ENCODE measurements around the gene MYOG.

The MYOG gene

DNA sequence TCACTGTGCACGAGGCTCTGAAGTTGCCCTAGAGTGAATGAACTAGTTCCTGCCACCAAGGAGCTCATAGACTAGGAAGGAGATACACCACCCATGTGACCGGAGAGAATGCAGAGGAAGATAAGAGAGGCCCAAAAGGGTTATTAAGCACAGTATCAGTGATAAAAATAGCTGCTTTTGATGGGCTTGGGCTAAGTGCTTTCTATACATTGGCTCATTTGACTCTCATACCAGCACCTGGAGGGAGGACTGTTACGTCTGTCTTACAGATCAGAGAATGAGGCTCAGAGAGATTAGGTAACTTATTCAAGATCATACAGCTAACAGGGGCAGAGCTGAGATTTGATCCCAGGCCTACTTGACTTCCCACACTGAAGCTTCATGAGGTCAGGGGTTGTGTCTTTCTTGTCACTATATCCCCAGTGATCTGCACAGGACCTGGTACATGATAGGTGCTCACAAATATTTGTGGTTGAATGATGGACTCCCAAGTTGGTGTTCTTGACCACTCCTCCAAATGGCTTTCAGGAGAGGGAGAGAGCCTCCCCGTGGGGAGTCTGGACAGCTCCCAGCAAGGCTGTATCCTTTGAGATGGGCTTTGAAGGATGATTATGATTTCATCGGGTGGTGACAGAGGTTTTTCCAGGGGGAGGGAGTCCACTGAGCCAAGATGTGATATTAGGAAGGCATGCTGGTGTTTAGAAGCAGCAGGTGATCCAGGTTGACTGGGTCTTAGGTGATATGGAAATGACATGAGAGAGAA, 45.1 kb downstream of the MYOG start:
- ATAC-seq: no peak

DNA sequence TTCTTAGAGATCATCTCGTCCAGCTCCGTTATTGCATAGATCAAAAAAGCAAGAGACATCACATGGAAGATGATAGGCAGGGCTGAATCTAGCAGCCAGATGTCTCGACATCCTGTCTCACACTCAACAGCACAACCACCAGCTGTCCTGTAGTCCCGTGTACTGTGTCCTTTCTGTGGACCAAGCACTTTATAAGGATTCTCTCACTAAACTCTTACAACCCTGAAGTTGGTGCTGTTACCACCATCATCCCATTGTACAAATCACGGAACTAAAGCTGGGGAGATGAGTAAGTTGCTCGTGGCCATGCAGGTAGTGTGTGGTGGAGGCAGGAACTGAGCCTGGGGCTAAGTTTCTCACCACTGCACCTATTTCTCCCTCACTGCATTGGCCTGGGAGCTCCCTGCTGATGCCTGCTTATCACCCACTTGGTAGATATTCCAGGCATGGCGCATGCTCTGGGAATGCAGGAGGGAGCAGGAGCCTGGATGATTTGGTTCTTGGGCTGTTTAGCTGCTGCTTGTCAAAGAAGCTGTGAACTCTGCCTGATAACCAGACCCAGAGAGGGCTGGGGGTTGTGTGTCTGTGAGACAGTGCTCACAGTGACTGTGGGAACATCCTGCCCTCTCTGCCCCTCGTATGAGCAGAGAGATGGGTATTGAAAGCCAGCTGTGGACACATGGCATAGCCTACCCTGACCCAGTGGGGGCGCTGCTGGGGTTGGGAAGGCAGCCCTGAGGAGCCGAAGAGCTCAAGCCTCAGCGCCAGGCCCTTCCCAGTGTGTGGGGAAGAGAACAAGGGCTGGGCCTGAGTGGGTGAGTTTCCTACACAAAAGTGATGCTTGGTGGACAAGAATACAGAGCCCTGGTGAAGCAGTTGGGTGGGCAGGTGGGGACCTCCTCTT, 46.0 kb downstream of the MYOG start:
- ATAC-seq: peak; percentile 0; the same call in 2 of the 3 replicates
- TF ChIP-seq TCF4 (CRISPR knock-in tag; IDR thresholded peaks at IDR 0.05; ENCODE audit: borderline replicate concordance) (no peak), TOX (CRISPR knock-in tag; IDR thresholded peaks at IDR 0.05; ENCODE audit: borderline replicate concordance) (no peak), ZNF565 (CRISPR knock-in tag; conservative IDR thresholded peaks at IDR 0.05; ENCODE audit: low read depth) (no peak), ZNF70 (CRISPR knock-in tag; IDR thresholded peaks at IDR 0.05) (no peak), ARNTL (CRISPR knock-in tag; IDR thresholded peaks at IDR 0.05; ENCODE audit: borderline replicate concordance, low read depth) (no peak), RARB (CRISPR knock-in tag; IDR thresholded peaks at IDR 0.05) (no peak), ESRRG (CRISPR knock-in tag; IDR thresholded peaks at IDR 0.05) (no peak), CSDC2 (CRISPR knock-in tag; IDR thresholded peaks at IDR 0.05) (no peak), ZFP30 (CRISPR knock-in tag; IDR thresholded peaks at IDR 0.05) (no peak), BACH2 (CRISPR knock-in tag; IDR thresholded peaks at IDR 0.05; ENCODE audit: borderline replicate concordance) (no peak), ZC3H10 (CRISPR knock-in tag; IDR thresholded peaks at IDR 0.05) (no peak), SNAI2 (CRISPR knock-in tag; IDR thresholded peaks at IDR 0.05) (no peak), ZNF8 (CRISPR knock-in tag; IDR thresholded peaks at IDR 0.05) (no peak), PPARA (CRISPR knock-in tag; IDR thresholded peaks at IDR 0.05; ENCODE audit: borderline replicate concordance) (no peak), GLIS3 (CRISPR knock-in tag; IDR thresholded peaks at IDR 0.05) (no peak), OSR1 (CRISPR knock-in tag; IDR thresholded peaks at IDR 0.05) (no peak)
- TF ChIP-seq, protein P1, sequence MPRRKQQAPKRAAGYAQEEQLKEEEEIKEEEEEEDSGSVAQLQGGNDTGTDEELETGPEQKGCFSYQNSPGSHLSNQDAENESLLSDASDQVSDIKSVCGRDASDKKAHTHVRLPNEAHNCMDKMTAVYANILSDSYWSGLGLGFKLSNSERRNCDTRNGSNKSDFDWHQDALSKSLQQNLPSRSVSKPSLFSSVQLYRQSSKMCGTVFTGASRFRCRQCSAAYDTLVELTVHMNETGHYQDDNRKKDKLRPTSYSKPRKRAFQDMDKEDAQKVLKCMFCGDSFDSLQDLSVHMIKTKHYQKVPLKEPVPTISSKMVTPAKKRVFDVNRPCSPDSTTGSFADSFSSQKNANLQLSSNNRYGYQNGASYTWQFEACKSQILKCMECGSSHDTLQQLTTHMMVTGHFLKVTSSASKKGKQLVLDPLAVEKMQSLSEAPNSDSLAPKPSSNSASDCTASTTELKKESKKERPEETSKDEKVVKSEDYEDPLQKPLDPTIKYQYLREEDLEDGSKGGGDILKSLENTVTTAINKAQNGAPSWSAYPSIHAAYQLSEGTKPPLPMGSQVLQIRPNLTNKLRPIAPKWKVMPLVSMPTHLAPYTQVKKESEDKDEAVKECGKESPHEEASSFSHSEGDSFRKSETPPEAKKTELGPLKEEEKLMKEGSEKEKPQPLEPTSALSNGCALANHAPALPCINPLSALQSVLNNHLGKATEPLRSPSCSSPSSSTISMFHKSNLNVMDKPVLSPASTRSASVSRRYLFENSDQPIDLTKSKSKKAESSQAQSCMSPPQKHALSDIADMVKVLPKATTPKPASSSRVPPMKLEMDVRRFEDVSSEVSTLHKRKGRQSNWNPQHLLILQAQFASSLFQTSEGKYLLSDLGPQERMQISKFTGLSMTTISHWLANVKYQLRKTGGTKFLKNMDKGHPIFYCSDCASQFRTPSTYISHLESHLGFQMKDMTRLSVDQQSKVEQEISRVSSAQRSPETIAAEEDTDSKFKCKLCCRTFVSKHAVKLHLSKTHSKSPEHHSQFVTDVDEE (CRISPR knock-in tag; IDR thresholded peaks at IDR 0.05): no peak
- TF ChIP-seq, protein P2, sequence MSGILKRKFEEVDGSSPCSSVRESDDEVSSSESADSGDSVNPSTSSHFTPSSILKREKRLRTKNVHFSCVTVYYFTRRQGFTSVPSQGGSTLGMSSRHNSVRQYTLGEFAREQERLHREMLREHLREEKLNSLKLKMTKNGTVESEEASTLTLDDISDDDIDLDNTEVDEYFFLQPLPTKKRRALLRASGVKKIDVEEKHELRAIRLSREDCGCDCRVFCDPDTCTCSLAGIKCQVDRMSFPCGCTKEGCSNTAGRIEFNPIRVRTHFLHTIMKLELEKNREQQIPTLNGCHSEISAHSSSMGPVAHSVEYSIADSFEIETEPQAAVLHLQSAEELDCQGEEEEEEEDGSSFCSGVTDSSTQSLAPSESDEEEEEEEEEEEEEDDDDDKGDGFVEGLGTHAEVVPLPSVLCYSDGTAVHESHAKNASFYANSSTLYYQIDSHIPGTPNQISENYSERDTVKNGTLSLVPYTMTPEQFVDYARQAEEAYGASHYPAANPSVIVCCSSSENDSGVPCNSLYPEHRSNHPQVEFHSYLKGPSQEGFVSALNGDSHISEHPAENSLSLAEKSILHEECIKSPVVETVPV (CRISPR knock-in tag; IDR thresholded peaks at IDR 0.05): no peak
- TF ChIP-seq, protein P3, sequence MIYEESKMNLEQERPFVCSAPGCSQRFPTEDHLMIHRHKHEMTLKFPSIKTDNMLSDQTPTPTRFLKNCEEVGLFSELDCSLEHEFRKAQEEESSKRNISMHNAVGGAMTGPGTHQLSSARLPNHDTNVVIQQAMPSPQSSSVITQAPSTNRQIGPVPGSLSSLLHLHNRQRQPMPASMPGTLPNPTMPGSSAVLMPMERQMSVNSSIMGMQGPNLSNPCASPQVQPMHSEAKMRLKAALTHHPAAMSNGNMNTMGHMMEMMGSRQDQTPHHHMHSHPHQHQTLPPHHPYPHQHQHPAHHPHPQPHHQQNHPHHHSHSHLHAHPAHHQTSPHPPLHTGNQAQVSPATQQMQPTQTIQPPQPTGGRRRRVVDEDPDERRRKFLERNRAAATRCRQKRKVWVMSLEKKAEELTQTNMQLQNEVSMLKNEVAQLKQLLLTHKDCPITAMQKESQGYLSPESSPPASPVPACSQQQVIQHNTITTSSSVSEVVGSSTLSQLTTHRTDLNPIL (CRISPR knock-in tag; IDR thresholded peaks at IDR 0.05; ENCODE audit: low read depth): no peak
- TF ChIP-seq, protein P4, sequence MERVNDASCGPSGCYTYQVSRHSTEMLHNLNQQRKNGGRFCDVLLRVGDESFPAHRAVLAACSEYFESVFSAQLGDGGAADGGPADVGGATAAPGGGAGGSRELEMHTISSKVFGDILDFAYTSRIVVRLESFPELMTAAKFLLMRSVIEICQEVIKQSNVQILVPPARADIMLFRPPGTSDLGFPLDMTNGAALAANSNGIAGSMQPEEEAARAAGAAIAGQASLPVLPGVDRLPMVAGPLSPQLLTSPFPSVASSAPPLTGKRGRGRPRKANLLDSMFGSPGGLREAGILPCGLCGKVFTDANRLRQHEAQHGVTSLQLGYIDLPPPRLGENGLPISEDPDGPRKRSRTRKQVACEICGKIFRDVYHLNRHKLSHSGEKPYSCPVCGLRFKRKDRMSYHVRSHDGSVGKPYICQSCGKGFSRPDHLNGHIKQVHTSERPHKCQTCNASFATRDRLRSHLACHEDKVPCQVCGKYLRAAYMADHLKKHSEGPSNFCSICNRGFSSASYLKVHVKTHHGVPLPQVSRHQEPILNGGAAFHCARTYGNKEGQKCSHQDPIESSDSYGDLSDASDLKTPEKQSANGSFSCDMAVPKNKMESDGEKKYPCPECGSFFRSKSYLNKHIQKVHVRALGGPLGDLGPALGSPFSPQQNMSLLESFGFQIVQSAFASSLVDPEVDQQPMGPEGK (CRISPR knock-in tag; IDR thresholded peaks at IDR 0.05; ENCODE audit: borderline replicate concordance): no peak

More for the DNA sequence above, 45.1 kb downstream of the MYOG start:
- TF ChIP-seq OSR1 (CRISPR knock-in tag; IDR thresholded peaks at IDR 0.05) (no peak), ESRRG (CRISPR knock-in tag; IDR thresholded peaks at IDR 0.05) (no peak), CSDC2 (CRISPR knock-in tag; IDR thresholded peaks at IDR 0.05) (no peak), BACH2 (CRISPR knock-in tag; IDR thresholded peaks at IDR 0.05; ENCODE audit: borderline replicate concordance) (no peak), ZNF70 (CRISPR knock-in tag; IDR thresholded peaks at IDR 0.05) (no peak), GLIS3 (CRISPR knock-in tag; IDR thresholded peaks at IDR 0.05) (no peak), ZC3H10 (CRISPR knock-in tag; IDR thresholded peaks at IDR 0.05) (no peak), TCF4 (CRISPR knock-in tag; IDR thresholded peaks at IDR 0.05; ENCODE audit: borderline replicate concordance) (no peak), RARB (CRISPR knock-in tag; IDR thresholded peaks at IDR 0.05) (no peak), PPARA (CRISPR knock-in tag; IDR thresholded peaks at IDR 0.05; ENCODE audit: borderline replicate concordance) (no peak)
- TF ChIP-seq, protein P2 (CRISPR knock-in tag; IDR thresholded peaks at IDR 0.05): no peak
- TF ChIP-seq, protein P1 (CRISPR knock-in tag; IDR thresholded peaks at IDR 0.05): no peak

All from SK-N-SH treated with all-trans-retinoic acid at 6 μM for 48 hours (cell line).